Measurements from ENCODE around the gene NID1.
"Not testable (repeated sequence)": the region's sequence is repeated elsewhere in the genome, so short reads cannot be mapped to it uniquely, and the experiment has no call there.

The NID1 gene

GRCh38 chr1:236024641-236025040 lies 40.2 kb downstream of the NID1 start:
- DNase-seq: no peak

DNA sequence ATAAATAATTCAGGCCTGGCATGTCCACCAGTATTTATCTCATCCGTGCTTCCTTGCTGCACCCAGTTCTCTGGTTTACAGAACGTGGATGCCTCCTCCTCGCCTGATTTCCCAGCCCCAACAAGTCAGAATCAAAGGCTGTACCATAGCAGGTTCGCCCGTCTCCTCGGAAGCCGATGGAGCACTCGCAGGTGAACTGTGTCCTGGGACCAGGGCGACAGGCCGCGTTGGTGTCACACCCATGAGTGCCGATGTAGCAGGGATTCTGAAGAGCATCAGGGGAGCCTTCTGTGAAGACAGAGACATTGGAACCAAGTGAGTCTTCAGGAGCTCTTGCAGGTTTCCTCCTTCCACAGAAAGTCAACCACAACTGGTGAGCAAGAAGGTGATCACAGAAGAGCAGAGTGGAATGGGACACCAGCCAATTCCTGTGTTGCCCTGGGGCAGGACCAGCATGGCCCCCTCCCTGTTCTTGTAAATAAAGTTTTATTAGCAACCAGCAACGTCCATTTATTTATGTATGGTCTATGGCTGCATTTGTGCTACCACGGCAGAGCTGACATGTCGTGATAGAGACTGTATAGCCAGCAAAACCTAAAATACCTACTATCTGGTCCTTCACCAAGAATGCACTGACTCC lies 40.8 kb downstream of the NID1 start:
- DNase-seq: no peak

DNA sequence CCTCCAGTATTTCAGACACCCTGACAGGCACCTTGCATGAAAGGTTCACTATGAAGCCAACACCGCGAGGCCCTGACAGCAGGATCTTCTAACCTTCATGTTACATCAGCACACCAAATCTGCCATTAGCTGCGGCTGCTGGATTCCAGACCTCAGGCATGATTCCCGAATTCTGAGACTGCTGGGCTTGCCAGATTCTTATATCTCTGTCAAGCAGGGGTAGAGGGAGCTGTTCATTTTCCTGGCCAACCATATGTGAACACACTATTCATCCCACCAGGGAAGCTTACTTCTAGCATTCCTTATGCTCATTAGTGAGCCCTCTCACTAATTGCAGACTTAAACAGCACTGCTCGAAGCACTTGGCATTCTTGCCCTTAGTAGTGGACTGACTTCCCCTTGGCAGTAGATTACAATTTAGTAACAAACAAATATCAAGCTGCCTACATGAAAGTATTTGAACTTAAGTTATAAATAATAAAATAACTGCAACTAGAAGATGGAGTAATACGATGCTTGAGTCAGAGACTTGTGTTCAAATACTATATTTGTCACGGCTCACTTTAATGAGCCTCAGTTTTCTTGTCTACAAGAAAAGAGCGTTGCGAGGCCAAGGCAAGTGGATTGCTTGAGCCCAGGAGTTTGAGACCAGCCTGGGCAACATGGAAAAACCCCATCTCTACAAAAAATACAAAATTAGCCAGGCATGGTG lies 43.3 kb downstream of the NID1 start:
- DNase-seq: no peak

DNA sequence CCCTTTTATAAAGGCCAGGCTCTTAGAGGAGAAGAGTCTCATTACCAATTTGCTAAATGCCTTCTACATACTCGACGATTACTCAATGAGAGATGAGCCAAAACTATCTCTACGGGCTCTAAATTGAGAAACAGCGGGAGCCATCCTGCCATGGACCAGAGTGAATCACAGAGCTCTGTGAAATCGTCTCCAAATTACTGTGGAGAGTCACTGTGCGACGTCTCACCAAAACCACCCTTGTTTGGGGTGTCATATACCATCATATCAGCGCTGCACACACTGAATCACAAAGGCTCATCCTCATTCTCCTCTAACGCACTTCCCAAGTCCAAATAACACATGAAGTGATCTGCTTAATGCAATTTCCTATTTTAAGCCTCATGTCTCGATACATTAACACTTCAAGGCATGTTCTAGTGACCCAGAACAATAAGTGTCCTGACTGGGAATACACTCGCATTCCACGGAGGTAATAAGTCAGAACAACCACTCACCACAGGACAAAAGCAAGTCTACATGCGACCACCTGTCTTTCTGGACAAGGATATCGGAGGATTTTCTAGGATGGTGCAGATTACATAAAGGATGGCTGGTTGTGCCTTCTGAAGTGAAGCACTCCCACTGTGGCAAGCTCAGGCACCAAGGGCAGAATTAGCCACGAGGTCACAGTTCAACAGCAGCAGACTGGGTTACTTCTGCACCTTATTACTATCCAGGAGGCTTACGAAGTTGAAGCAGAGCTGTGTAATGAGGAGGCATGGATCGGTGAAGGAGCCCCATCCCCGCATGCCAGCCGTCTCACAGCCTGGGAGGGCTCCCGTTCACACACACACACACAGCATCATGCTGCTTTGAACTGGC lies 44.3 kb downstream of the NID1 start:
- DNase-seq: no peak

- DNase-seq: no peak
Measured at GRCh38 chr1:236018885-236019453, 45.9 kb downstream of the NID1 start.

DNA sequence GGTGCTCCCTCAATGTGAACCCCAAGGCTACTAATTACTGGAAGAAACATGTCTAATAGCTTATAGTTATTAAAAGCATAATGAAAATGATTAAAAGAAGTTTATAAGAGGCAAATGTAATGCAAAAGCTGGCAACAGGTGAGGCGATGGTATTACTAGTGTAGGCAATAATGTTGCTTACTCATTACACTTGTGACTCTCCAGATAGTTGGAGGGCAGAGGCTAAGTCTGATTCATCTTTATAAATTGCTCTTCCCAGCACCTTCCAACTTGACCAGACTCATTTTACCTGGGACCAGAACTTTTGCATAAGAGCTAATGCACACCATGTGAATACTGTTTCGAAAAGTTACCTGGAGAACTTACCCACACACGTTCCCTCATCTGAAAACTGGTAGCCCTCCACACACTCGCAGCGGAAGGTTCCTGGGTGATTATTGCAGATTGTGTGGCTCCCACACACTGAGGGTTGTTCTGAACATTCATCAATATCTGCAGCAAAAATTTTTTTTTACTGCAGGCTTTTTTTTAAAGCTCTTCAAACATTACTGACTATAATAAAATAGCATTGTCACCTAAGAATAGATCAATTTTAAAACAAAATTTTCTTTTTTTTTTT lies 48.0 kb downstream of the NID1 start:
- no peak for DNase-seq

DNA sequence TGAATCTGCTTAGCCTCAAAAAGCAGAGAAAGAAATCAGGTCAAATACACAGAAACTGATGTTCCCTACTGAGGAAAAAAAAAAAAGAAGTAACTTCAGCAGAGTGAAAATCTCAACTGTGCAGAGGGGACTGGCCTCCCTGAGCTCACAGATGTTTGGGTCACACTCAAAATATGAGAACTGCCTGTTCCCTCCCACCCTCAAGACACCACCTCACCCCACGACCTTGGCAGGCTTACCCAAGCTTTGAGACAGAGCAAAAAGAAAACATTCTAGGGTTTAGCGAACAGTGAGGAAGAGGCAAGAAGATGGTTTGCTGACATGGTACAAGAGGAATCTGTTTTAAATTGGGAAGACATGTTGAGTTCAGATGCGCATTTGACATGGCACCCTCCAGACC lies 48.8 kb downstream of the NID1 start:
- DNase-seq: no peak

DNA sequence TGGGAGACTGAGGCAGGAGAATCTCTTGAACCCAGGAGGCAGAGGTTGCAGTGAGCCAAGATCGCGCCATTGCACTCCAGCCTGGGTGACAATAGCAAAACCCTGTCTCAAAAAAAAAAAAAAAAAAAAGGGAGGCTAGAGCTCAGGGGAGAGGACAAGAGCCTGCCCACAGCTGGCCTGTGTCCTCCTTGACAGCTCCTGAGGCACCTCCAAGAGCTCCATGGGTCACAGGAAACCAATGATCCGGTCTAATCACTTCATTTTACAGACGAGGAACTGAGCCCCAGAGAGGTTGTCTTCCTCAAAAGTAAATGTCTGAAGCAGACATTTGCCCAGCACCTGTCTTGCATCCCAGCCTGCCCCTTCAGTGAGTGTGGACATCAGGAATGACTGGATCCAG lies 49.4 kb downstream of the NID1 start:
- DNase-seq: no peak

DNA sequence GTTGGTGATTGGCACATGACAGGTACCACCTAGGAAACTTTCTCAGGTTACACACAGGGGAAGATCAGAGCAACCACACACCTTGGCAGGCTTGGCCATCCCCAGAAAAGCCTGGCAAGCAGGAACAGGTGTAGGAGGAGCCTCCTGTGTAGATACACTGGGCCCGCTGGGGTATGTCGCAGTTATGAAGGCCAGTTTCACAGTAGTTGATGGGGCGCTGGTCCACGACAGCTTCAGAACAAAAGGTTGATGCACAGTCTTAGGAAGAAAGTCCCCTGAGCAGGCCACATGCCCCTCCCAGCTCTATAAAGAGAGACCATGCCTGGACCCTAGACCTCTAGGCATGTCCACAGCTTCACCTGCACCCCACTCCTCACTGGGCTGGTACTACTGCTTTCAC lies 51.6 kb downstream of the NID1 start:
- no peak for DNase-seq

GRCh38 chr1:236011641-236012040 lies 53.2 kb downstream of the NID1 start:
- no peak for DNase-seq

DNA sequence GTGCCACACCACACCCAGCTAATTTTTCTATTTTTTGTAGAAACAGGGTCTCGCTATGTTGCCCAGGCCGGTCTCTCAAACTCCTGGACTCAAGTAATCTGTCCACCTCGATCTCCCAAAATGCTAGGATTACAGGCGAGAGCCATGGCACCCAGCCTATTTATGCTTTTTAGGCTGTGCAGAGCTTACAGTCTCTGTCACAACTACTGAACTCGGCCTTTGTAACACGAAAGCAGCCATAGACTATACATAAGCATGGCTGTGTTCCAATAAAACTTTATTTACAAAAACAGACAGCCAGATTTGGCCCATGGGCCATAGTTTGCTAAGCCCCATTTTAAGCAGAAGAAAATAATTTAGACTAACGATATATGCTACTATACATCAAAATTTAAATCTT lies 54.4 kb downstream of the NID1 start:
- no peak for DNase-seq

GRCh38 chr1:236009857-236010256 lies 55.0 kb downstream of the NID1 start:
- no peak for DNase-seq

- DNase-seq: no peak
Measured at GRCh38 chr1:236009191-236009590, 55.7 kb downstream of the NID1 start.

- DNase-seq: no peak
Measured at GRCh38 chr1:236007781-236008180, 57.1 kb downstream of the NID1 start.

GRCh38 chr1:236003058-236003457 lies 61.8 kb downstream of the NID1 start:
- DNase-seq: not testable (repeated sequence)

- no peak for DNase-seq
Measured at GRCh38 chr1:236002572-236002971, 62.3 kb downstream of the NID1 start.

DNA sequence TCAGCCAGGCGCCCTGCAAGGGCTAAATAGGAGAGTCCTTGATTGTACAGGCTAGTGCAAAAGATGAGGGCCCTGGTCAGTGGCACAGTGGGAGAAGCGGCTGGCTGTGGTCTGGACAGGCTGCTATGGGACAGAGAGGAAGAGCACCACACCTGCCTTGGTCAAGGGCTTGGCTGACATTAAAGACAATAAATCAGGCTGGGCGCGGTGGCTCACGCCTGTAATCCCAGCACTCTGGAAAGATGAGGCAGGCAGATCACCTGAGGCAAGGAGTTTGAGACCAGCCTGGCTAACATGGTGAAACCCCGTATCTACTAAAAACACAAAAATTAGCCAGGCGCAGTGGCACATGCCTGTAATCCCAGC lies 62.9 kb downstream of the NID1 start:
- DNase-seq: no peak

GRCh38 chr1:236000781-236001180 lies 64.1 kb downstream of the NID1 start:
- no peak for DNase-seq

DNA sequence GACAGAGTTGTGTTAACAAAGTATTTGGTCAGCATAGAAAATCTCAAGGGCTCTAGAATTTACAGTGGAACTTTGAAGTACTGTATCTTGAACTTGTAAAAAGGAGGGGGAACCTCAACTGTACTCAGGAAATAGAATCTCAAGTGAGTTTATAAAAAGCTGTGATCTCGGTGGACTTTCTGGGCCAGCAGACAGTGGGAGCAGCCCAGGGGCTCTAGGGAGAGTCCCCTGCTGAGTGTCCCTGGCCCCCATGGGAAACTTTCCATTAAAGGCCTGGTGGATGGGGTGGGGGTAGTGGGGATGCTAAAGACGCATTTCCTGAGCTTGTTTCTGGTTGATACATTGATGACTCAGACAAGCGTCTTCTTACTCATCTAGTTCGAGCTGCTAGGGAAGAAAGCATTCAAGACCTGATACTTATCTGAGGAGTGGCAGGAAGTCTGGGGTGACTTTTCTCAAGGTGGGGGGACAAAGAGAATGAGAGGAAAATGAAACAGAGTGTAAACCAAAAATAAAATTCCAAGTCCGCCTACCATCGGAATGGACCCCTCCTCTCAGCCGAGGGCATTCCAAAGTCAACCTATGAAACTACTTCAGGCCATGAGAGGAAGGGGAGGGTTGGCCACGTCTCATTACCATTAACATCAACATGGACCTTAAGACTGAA lies 65.5 kb downstream of the NID1 start:
- no peak for DNase-seq

GRCh38 chr1:235998812-235999211 lies 66.1 kb downstream of the NID1 start:
- DNase-seq: no peak

DNA sequence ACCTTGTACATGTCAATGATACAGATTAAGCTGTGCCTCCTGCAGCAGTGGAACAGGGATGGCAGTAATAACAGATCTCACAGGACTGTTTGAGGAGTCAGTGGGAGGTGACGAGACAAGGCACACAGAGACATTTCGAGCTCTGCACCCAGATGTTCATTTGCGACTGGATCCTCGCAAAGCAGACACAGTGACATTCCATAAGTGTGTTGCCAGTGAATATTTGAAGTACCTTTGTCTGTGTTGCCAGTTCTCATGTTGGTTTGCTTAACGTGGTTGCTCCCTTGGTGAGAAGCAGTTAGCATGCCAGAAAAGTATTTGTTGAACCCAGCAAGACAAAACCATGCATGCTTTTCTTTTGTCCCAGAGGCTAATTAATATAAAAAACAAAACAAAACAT lies 67.0 kb downstream of the NID1 start:
- DNase-seq: no peak

DNA sequence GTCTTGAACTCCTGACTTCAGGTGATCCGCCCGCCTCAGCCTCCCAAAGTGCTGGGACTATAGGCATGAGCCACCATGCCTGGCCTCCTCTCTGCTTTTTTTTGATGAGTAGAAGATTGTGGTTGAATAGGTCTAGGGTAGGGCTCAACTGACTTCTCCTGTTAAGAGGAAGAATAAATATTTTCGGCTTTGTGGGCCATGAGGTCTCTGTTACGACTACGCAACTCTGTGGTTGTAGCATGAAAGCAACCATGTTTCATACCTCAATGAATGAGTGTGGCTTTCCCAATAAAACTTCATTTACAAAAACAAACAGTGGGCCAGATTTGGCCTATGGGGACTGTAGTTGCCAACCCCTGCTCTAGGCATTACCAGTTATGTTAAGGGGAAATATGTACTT lies 67.8 kb downstream of the NID1 start:
- no peak for DNase-seq
